Tongue (tissue), 2 donors: ENCODE data around the gene EPB41L1. TPM values are rescaled to one million over a fixed set of nuclear protein-coding genes. Genes with fewer than 3 reads are reported as not detected.
"Not testable (repeated sequence)": the region's sequence is repeated elsewhere in the genome, so short reads cannot be mapped to it uniquely, and the experiment has no call there.

ENCODE experiments used
- DNase-seq: peaks from one replicate; pipeline ENCODE4 v3.0.0-alpha.2; 2015
- total RNA-seq: library from RNA; depleted of rRNA; stranded (reverse); fragments of >200 nt; gene quantifications from one replicate; pipeline ENCODE4 v1.2.3, GENCODE V29; 2014

The EPB41L1 gene
- total RNA-seq, 1 donor from 2014 or later = 48.2 TPM

DNA sequence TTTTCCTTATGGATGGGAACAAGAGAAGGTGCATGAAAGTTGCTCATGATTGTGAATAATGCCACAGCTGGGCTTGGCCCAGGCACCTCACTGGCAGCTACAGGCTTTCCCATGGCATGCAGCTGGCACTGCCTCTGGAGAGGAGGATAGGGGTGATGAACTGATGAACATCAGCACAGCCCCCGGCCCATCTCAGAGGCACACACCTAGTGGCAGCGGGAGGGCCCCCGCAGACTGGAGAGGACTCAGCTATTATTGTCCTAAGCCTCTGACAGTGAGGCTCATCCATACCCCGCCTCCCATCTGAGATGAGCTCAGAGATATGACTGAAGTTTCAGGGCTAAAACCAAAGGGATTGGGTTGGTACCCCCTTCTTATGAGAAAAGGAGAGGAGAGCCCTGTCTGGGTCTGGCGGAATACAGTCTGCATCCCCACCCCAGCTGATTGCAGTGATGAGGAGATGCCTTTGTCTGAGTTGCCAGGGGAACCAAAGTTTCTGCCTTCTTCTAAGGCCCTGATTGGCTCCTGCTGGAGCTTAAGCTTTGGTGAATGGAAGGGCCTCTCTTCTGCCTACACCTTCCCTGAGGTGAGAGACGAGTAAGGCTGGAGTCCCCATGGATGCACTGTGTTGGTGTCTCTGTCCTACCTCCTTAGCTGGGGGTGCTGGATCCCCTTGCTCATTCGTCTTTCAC, 27.6 kb upstream of the EPB41L1 start:
- DNase-seq = no peak

DNA sequence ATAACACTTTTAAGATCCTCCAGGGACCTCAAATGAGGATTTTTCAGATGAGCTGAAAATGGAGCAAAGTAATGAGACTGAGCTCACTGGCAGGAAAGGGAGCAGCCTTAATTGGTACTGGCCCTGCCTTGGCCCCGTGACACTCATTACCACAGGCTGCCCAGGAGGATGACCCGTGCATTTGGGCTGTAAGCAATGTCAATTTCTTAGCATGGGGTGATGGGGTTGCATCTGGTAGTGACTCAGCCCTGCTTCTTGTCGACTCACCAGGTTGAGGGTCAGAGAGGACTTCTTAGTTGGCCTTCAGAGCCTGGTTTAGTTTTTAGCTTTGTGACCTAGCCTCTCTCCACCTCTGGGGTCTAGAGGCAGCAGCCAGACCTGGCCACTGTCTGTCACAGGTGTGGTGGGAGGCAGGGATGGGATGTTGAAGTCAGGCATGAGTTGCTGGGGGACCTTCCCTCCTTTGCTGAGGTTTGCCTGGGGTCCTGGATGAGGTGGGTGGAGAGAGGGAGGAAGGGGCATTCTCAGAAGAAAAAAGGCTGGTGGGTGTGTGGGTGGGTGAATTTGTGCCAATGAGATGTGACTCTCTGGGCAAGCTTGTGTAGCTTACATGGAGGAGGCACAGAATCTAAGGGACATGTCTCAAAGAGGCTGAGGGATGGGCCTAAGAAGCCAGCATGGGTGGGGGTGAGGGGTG, 25.9 kb upstream of the EPB41L1 start:
- DNase-seq = no peak

DNA sequence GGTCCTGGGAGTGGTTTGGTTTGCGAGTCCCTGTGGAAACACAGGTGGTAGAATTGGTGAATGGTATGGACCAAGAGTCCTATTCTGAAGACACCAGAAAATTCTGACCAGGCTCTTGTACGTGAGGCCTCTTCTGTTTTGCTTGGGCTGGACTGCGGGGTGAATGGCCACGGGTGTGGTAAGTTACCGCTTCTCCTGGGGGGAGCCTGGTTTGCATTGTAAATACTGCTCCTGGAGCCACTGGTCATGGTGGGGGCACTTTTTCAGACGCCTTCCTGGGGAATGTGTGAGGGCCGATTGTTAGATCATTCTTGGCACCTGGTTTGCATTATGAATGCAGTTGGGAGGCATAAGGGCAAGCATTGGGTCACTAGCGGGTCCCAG, 25.4 kb upstream of the EPB41L1 start:
- DNase-seq = no peak

DNA sequence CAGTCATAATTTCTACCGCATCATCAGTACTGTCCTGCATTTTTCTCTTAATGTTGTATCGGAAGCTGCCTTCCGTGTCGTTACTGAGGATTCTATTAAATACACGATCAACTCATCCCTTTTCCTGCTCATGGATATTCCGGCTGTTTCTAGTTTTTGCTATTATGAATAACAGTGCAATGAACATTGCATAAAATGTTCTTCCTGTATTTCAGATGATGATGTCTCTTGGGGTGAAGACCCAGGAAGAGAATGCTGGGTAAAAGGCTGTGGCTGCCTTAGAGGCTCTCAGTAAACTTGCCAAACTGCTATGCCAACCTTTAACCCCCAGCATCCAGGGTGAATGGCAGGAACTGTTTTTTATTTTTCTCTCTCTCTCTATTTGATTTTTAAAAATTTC, 24.1 kb upstream of the EPB41L1 start:
- DNase-seq = no peak

DNA sequence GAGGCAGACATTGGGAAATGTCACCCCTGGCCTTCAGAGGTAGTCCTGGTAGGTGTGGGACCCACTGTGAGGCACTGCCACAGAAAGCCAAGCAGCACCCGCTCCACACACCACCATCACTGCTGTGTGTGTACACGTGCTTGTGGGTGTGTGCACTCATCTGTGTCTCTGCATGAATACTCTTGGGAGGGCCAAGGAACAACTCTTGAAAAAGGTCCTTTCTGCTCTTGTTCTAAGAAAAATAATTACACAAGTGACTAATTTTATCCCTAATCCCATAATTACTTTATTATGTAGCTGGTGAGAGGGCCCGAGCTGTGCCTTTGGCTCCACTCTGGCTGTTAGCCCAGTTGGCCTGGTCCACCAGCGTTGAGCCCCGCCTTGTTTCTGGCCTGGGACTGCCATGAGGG, 21.7 kb upstream of the EPB41L1 start:
- no peak for DNase-seq

DNA sequence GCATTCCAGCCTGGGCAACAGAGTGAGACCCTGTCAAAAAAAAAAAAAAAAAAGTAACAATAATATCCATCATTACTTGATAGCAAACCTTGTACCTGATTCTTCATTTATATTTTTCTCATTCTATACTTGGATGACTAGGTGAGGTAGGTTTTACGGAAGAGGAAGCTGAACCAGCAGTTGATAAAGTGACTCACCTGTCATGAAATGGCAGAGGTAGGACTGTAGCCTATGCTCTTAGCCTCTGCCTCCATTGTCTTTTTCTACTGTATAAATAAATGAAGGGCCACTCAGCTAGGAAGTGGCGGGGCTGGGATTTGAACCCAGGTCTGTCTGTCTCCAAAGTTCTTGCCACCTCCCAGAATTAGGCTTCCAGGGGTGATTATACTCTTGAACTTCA, 20.7 kb upstream of the EPB41L1 start:
- DNase-seq = no peak

DNA sequence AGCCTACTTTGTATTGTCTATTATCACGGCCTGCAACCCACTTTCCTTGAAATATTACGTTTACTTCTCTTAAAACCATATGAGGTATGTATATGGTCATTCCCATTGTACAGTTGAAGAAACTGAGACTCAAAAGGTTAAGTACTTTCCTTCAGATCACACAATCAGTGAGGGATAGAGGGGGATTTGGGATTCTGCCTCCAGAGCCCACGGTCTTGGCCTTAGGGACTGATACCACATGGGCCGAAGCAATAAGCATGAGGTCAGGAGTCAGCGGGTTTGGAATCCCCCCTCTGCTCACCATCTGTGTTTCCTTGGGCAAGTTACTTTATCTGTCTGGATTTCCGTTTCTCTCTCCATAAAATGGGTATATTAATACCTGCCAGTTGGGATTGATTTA, 19.4 kb upstream of the EPB41L1 start:
- no peak for DNase-seq

DNA sequence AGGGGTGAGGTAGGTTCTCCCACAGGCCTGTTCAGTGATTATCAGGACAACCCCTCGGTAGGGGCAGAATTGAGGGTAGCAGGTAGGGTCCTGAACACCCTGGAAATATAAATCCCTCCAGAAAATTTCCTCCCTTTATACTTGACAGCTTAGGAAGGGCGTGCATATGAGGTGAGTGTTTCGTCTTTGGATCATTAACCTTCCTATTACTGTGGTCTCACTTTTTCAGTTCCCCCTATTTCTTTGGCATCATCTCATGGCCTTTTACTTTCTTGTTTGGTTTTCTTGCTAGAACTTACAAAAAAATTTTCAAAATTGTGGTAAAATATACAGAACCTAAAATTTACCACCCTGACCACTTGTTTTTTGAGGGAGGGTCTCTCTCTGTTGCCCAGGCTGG, 18.7 kb upstream of the EPB41L1 start:
- DNase-seq = no peak

DNA sequence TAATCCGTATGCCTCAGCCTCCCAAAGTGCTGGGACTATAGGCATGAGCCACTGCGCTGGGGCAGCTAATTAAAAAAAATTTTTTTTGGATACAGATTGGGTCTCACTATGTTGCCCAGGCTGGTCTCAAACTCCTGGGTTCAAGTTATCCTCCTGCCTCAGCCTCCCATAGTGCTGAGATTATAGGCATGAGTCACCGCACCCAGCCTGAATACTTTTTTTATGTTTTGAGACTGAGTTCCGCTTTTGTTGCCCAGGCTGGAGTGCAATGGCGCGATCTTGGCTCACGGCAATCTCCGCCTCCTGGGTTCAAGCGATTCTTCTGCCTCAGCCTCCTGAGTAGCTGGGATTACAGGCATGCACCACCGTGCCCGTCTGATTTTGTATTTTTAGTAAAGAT, 17.2 kb upstream of the EPB41L1 start:
- DNase-seq = not testable (repeated sequence)

DNA sequence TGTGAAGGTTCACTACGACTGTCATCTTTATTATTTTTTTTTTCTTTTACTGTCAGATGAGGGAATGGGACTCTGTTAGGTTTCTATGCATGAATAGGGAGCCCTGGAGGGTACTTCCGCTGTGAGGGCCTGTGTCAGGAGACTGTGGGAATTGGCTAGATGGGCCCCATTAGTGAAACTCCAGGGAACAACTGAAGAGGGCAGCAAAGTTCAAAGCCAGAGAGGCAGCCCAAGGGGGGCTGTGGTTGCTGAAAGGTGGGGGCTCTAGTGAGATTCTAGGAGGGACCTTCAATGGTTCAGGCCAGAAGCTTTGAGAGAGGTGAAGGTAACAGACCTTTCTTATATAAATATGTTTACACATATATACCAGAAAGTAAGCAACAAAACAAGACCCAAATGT, 13.2 kb upstream of the EPB41L1 start:
- DNase-seq = no peak

DNA sequence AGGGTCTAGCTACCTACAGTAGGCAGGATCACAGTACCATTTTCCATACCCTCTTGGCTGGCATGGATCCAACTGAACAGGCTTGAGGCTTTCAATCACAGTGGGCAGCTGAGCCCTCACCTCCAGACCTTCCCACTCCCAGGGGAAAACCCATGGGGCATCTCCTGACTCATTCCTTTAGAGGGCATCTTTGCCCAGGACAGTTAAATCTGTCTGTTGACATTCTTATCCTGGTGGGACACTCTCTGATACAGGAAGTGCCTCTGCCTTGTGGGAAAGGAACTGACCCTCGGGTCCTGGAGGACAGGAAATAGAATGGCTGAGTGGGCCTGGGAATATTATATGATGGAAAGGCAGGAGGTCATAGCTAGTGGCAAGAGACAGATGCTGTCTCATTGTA, 10.2 kb upstream of the EPB41L1 start:
- no peak for DNase-seq

DNA sequence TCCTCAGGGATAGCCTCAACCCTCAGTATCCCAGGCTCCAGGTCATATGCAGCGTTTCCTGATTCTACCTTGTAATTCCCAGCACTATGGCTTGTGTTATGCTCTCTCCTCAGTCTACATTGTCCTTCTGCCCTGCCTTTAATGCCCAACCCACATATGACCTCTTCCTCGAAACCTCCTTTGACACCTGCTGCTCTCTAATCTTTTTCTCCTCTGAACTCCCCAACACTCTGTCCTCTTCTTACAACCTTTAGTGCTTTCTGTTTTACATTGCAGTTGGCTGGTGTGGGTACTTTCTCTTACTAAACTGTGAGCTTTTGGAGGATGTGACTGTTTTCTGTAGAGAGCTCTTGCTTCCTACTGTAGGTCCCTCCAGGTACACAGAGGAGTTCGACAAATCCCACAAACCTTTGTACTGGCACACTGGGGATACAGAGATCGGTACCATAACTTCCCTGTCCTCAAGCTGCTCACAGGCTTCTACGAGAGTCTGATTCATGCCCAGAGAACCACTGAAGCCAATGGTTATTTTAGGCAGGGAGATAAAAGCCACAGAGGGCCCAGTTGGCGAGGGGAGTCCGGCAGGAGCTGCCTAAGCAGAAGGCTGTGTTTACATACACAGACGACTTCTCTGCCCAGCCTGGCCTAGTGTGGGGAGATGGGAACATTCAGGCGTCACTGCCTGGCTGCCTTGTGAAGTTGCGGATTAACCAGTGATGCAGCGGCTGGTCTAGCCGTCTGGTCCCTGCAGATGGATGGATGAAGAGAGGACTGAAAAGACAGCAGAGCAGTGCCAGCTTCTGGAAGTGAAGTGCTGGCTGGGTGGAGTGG, 8.4 kb upstream of the EPB41L1 start:
- DNase-seq = no peak

DNA sequence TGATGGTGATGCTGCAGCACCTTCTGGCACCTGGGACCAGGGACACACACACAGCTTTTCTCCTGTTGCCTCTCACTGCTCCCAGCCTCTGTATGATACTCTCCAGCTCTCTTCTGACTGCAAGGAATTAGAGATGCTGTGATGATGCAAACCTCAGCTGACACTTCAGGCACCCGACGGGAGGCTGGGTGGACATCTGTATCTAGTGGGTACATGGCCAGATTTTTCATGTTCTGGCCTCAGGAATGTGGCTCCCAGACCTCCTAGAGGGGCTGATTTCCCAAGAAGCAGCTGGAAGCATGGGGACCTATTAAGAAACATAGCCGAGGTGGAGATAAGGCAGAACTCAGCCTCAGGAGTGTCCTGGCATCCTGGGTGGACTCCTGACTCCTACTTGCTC, 6.8 kb upstream of the EPB41L1 start:
- DNase-seq = no peak

DNA sequence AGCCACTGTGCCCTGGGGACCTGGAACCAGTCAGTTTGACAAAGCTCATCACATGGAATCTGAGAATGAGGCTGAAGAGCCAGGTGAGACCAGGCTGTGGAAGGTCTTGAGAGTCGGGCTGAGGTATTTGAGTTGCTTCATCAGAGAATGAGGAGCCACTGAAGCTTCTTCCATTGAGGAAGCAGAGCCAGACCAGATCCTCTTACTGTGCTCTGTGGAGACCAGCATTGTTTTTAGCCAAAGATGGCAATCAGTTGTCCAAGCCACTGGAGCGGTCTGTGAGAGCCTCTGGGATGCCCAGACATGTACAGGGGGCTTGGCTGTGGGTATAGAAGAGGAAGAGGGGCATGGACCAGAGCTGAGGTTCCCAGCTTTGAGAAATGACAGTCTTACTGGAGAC, 6.1 kb upstream of the EPB41L1 start:
- no peak for DNase-seq

DNA sequence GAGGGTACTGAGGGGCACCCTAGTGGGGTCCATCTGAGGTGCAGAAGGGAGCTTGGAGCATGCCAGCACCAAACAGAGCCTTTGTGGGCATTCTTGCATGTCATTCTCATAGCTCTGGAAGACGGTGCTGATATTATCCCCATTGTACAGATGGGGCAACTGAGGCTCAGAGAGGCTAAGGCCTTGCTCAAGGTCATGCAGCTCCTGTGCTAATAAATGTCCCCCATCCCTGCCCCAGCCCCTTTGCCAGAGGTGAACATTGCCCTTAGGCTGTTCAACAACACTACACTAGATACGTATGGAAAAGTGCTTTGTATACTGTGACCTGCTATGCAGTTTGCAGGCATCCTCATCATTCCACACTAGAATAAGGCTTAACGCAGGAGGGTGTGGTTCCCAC, 5.5 kb upstream of the EPB41L1 start:
- no peak for DNase-seq

DNA sequence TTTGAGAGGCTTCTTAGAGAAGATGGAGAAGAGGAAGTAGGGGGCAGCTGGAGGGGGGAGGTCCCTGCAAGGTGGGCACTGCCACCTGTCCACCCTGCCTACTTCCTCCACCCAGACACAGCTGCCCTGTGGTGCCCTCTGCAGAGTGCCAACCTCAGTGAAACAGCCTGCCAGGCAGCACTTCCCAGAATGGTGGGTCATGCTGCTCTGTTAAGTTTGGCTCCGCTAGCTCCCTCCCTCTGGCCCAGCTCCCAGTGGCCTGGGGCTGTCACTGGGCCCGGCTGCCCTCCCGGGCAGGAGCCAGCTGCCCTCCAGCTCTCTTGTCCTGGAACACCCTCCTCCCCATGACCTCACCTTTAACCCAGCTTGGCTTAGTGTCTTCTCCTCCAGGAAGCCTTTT, 5.1 kb upstream of the EPB41L1 start:
- DNase-seq = no peak

DNA sequence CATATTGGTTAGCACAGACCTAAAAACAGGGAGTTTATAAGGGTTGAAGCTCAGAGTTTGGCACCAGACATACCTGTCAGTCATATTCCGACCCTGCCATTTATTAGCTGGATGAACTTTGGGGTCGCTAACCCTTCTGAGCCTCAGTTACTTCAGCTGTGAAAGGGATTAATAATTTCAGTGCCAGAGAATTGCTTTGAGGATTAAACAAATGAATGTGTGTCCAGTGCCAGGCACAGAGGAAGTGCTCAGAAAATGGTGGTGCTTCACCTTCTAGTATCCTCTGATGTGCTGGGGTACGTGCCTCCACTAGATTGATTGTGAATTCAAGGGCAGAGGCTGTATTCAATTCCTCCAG, 4.1 kb upstream of the EPB41L1 start:
- DNase-seq = no peak

DNA sequence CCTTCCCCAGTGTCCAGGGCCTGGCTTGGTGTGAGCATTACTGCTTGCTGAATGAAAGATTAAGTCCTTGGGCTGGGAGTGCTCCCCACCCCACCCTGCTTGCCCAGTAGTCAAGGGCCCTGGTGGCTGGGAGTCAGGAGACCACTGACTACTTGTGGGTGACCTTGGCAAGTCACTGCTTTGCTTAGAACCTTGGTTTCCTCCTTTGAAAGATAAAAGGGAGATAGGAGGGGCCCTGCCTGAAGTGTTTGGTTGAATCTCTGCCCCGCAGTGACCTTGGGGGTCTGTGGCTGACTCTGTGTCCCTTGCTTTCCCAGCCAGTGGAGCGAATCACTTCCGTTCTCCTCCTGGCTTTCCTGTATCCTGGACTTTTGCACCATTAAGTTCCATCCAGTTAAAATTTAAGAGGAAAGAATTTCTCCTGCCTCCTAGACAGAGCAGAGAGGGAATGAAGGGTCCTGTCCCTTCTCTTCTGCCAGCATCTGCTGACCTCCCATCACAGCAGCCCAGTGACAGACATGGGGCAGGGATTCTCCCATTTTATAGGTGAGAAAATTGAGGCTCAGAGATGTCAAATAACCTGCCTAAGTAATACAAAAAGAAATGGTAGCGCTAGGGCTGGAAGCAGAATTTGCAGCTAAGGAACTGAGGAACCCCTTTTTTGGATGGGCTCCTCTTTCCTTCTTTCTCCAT, 3.5 kb upstream of the EPB41L1 start:
- DNase-seq = no peak

DNA sequence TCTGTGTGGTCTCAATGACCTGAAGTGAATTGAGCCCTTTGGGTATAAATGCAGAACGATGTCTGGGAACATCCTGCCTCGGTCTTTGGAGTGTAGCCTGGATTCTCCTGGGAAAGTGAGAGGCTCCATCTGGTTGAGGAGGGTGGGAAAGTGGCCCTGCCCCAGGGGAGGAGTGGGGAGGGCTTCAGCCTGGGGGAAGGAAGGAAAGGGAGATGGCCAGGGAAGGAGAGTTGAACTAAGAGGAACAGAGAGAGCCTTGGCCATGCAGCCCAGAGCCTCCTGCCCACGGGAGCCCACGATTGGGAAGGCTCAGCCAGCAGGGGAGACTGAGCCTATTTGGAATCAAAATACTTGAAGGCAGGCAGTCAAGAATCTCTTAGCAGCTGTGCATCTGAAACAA, 2.3 kb upstream of the EPB41L1 start:
- DNase-seq = no peak

DNA sequence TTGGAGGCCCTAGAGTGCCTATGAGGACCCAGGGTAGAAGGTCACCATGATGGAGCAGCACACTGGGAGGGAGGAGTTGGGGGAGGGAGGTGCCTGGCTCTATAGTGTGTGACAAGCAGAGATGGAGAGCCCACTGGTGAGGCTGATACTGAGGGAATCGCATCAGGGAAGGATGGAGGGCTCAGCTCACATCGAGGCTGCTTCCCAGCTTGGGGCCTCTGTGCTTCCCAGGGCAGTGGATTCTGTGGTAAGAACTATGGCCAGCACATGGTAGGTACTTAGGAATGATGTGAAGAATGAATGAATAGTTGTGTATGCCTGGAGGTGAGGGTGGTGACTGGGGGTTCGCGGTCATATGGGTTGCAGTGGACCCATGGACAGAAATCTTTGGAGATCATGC, 1.3 kb upstream of the EPB41L1 start:
- DNase-seq = no peak

DNA sequence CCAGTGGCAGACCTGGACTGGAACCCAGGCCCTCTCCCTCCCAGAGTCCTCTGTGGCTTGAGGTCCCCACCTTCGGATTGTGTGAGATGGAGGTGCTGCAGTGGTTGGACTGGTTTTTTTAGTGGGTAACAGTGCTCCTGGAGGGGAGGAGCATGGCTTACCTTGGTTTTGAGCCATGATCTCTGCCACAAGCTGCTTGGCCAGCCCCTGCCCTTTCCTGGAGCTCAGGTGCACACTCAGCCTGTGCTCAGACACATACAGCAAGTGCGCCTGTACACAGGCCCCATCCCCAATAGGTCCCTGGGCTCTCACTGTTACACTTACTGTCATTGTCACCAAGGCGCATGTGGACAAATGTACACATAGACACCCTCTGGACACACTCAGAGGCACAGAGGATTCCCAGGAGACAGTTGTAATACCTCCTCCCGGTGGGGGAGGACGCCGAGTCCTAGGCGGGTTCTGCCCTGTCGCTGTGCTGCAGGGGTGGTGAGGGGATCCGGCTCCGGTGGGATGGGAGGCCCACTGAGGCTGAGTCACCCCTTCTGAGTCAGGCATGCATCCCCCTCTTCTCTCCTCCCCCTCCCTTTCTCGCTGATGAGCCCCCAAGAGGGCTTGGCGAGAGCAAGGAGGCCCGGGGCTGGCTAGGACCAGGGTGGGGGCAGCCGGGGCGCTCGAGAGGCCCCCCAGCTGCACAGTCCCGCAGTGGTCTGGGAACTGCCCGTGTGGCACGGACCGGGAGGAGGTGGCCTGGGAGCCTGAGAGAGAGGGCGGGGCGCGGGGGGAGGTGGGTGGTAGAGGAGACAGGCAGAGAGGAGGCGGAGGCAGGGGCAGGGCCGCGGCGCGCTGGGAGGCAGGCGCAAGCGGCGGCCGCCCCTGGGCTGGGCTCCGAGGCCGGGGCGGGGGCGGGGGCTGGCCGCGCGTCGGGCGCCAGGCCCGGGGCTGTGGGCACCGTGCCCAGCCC, 522 bp upstream of the EPB41L1 start:
- peak; percentile 86 for DNase-seq

DNA sequence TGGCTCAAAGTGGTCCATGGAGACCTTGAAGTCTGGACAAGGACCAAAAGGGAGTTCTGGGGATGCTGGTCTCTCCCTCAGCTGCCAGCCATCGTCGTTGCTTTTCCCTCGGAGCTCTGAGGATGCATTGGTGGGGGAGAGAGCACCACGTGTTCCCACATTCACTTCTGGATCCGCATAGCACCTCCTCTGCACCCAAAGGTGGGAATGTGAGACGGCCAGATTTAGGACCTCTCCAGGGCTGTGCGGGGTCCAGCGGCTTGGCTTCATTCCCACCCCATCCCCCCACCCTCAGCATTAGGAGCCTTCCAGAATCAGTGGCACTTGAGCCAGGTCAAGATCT, 1.1 kb downstream of the EPB41L1 start:
- no peak for DNase-seq
